GM12878 (cell line): ENCODE results near the gene PCID2. TPM values are rescaled to one million over a fixed set of nuclear protein-coding genes. Genes with fewer than 3 reads are reported as not detected.

ENCODE experiments used
- CEBPZ ChIP-seq: fragments of 150-350 bp; IDR thresholded peaks from 2 replicates; pipeline ENCODE4 v1.6.1; 2016; ENCODE audit warnings: low read depth, low read length
- HDAC6 ChIP-seq: fragments of 200-600 bp; sonication (generic); IDR thresholded peaks from one replicate; pipeline ENCODE4 v1.8.0; 2017; ENCODE audit warnings: antibody characterized with exemption; ENCODE audit not compliant: unreplicated experiment
- HDGF ChIP-seq: fragments of 450-650 bp; IDR thresholded peaks from 2 replicates; pipeline ENCODE4 v1.6.1; 2016; ENCODE audit warnings: antibody characterized with exemption
- NFYA ChIP-seq: IDR thresholded peaks from 2 replicates; pipeline ENCODE4 v1.6.1; 2011; ENCODE audit warnings: low read depth, mild to moderate bottlenecking, low read length, improper control_type of control experiment, borderline replicate concordance
- SIX5 ChIP-seq: IDR thresholded peaks from 2 replicates; pipeline ENCODE4 v1.6.1; 2011; ENCODE audit warnings: mild to moderate bottlenecking, low read depth, low read length, moderate library complexity; ENCODE audit not compliant: severe bottlenecking
- SUZ12 ChIP-seq: fragments of 200-600 bp; sonication (generic); IDR thresholded peaks from one replicate; pipeline ENCODE4 v1.6.1; 2018; ENCODE audit warnings: antibody characterized with exemption, mild to moderate bottlenecking; ENCODE audit not compliant: unreplicated experiment
- ZBTB11 ChIP-seq: fragments of 450-650 bp; formaldehyde crosslinking; IDR thresholded peaks from 2 replicates; pipeline ENCODE4 v1.5.0; 2022; ENCODE audit warnings: mild to moderate bottlenecking, missing genetic modification characterization
- polyA plus RNA-seq, 11 experiments: library from polyadenylated mRNA; depleted of rRNA in 4 of 11; unstranded in 6 of 11; stranded (reverse) in 5 of 11; fragments of >200 nt; fragmentation: Nextera tagmentation in 4 of 11; fragmentation: Illumina TruSeq in 1 of 11; extraction: Ambion mirVana in 4 of 11; extraction: Trizol in 1 of 11; gene quantifications; 1 replicate in 1 of 11; 2 replicates in 10 of 11; pipeline versions ENCODE4 v1.2.1 to v1.2.3, GENCODE V29; 2011 to 2016; ENCODE audit warnings: inconsistent platforms in 2 of 11, missing spikeins in 2 of 11, low read depth in 1 of 11
- total RNA-seq, 4 experiments: library from RNA; depleted of rRNA in 3 of 4; stranded (reverse); fragments of >200 nt in 3 of 4; fragmentation: Illumina TruSeq in 1 of 4; extraction: Trizol in 1 of 4; gene quantifications; 2 replicates each; pipeline versions ENCODE4 v1.2.1 to v1.2.3, GENCODE V29; 2013 to 2021
- TF ChIP-seq, protein P1 (sequence below): IDR thresholded peaks from 2 replicates; pipeline ENCODE4 v1.6.1; 2012; ENCODE audit warnings: low read depth, low read length, improper control_type of control experiment

Gene PCID2
- total and polyA plus RNA-seq, 10 of the 15 experiments (the other 5 are each of a cell fraction or from before 2014, with no cell fraction given): 37.0 to 98.1 (median 58.3) TPM

GRCh38 chr13:113183450-113184129, 24.9 kb downstream of the PCID2 start (continued):
- TF ChIP-seq ZBTB11 (CRISPR knock-in tag): no peak
- TF ChIP-seq SUZ12: no peak
- no peak for TF ChIP-seq CEBPZ
- no peak for TF ChIP-seq HDGF
- TF ChIP-seq HDAC6: no peak
- TF ChIP-seq SIX5: no peak
- TF ChIP-seq NFYA: no peak
- TF ChIP-seq, protein P1, sequence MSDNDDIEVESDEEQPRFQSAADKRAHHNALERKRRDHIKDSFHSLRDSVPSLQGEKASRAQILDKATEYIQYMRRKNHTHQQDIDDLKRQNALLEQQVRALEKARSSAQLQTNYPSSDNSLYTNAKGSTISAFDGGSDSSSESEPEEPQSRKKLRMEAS: no peak
- TF ChIP-seq, all 136 proteins: peak for 0
